HG03575 (cell line): Measurements from ENCODE around the gene STBD1.
"Not testable (repeated sequence)": the region's sequence is repeated elsewhere in the genome, so short reads cannot be mapped to it uniquely, and the experiment has no call there.

Experiments
- ATAC-seq: cut with Tn5 transposase; IDR thresholded peaks from one replicate; pipeline ENCODE4 v1.9.1; 2021; ENCODE audit not compliant: unreplicated experiment, insufficient number of reproducible peaks, low FRiP score; ENCODE audit errors: extremely low read depth

Gene STBD1

GRCh38 chr4:76311896-76312331, 5.4 kb downstream of the STBD1 start:
- ATAC-seq = no peak

GRCh38 chr4:76312457-76312856, 5.9 kb downstream of the STBD1 start:
- no peak for ATAC-seq

- ATAC-seq = no peak
These were observed 7.0 kb downstream of the STBD1 start for GRCh38 chr4:76313547-76313946.

- no peak for ATAC-seq
These were observed 8.9 kb downstream of the STBD1 start for GRCh38 chr4:76315267-76315918.

GRCh38 chr4:76316131-76316530, 9.6 kb downstream of the STBD1 start:
- no peak for ATAC-seq

- no peak for ATAC-seq
These were observed 15.7 kb downstream of the STBD1 start for GRCh38 chr4:76322236-76322635.

- no peak for ATAC-seq
These were observed 18.5 kb downstream of the STBD1 start for GRCh38 chr4:76325072-76325471.

- ATAC-seq = no peak
These were observed 20.0 kb downstream of the STBD1 start for GRCh38 chr4:76326515-76326914.

GRCh38 chr4:76334885-76335284, 28.4 kb downstream of the STBD1 start:
- ATAC-seq = no peak

GRCh38 chr4:76339364-76339763, 32.8 kb downstream of the STBD1 start:
- ATAC-seq = no peak

GRCh38 chr4:76341063-76341462, 34.5 kb downstream of the STBD1 start:
- no peak for ATAC-seq

- no peak for ATAC-seq
These were observed 35.7 kb downstream of the STBD1 start for GRCh38 chr4:76342191-76342590.

- ATAC-seq = no peak
These were observed 36.3 kb downstream of the STBD1 start for GRCh38 chr4:76342803-76343202.

GRCh38 chr4:76354517-76355473, 48.3 kb downstream of the STBD1 start:
- no peak for ATAC-seq

- no peak for ATAC-seq
These were observed 51.4 kb downstream of the STBD1 start for GRCh38 chr4:76357981-76358380.

GRCh38 chr4:76359881-76360466, 53.4 kb downstream of the STBD1 start:
- not testable (repeated sequence) for ATAC-seq
